Lower leg skin (tissue), 4 donors: ENCODE results near the gene STAC2. TPM values are rescaled to one million over a fixed set of nuclear protein-coding genes. Genes with fewer than 3 reads are reported as not detected.

Source experiments
- DNase-seq, 2 donors: peaks; one replicate each; pipeline ENCODE4 v3.0.0-alpha.2; 2019; ENCODE audit warnings: low spot score in 2 of 2
- H3K4me3 ChIP-seq: fragments of 200-600 bp; sonication (generic); 2 replicates; pipeline ENCODE4 v1.5.1; 2017; ENCODE audit warnings: mild to moderate bottlenecking, low read depth; ENCODE audit not compliant: poor library complexity, severe bottlenecking
- CTCF ChIP-seq, 3 donors: fragments of 450-650 bp; IDR thresholded peaks; one replicate each; pipeline ENCODE4 v1.5.1; 2016; ENCODE audit warnings: antibody characterized with exemption in 3 of 3, mild to moderate bottlenecking in 3 of 3, moderate library complexity in 2 of 3
- POLR2A ChIP-seq, 2 donors: fragments of 450-650 bp; IDR thresholded peaks; one replicate each; pipeline ENCODE4 v1.6.1; 2016 to 2017; ENCODE audit warnings: antibody characterized with exemption in 2 of 2, mild to moderate bottlenecking in 1 of 2, moderate library complexity in 1 of 2
- WGBS, 2 donors: methylation state at CpG; one replicate each; pipeline ENCODE4 v1.1.5; 2018; 5-methylcytosine and 5-hydroxymethylcytosine counted together
- intact Hi-C: fragments of 100-400 bp; cut with DNase I; formaldehyde crosslinking; loops from one replicate; pipeline ENCODE4 v1.15.0; 2023; ENCODE audit warnings: low total_unique reads
- total RNA-seq, 4 donors: library from RNA; depleted of rRNA; stranded (reverse); fragments of >200 nt; gene quantifications; one replicate each; pipeline ENCODE4 v1.1.0, GENCODE V29; 2016

The STAC2 gene
- total RNA-seq, 4 donors from 2014 or later: 2.3 to 35.6 (median 10.8) TPM

GRCh38 chr17:39218906-39219305 is 6.8 kb downstream of the STAC2 start:
- 56 to 59% methylated on average over 8 of the region's 8 CpGs for WGBS, 2 donors
- H3K4me3 ChIP-seq: no peak overlapping the region
- TF ChIP-seq CTCF (IDR thresholded peaks at IDR 0.05) (no peak), POLR2A (IDR thresholded peaks at IDR 0.05) (no peak)
- intact Hi-C loops: no loop called here
- no peak for DNase-seq

- TF ChIP-seq CTCF (IDR thresholded peaks at IDR 0.05): no peak
- no peak for TF ChIP-seq POLR2A (IDR thresholded peaks at IDR 0.05)
- intact Hi-C loops: no loop called here
- H3K4me3 ChIP-seq: no peak overlapping the region
- peak in 1 of 2 donors; percentile 81 for DNase-seq
- WGBS, 2 donors: 28 to 47% methylated on average over 19 to 23 of the region's 24 CpGs
Measured at GRCh38 chr17:39217734-39218369, 7.9 kb downstream of the STAC2 start.

- intact Hi-C loops: no loop called here
- DNase-seq: no peak
- no peak overlapping the region for H3K4me3 ChIP-seq
- no peak for TF ChIP-seq CTCF (IDR thresholded peaks at IDR 0.05)
- TF ChIP-seq POLR2A (IDR thresholded peaks at IDR 0.05): no peak
- WGBS, 2 donors: 69 to 73% methylated on average over 9 of the region's 9 CpGs
Measured at GRCh38 chr17:39213852-39214251, 11.9 kb downstream of the STAC2 start.

GRCh38 chr17:39212841-39213480 is 12.8 kb downstream of the STAC2 start:
- WGBS, 2 donors: 27 to 41% methylated on average over 16 of the region's 16 CpGs
- TF ChIP-seq CTCF (IDR thresholded peaks at IDR 0.05): no peak
- no peak for TF ChIP-seq POLR2A (IDR thresholded peaks at IDR 0.05)
- intact Hi-C loops: no loop called here
- no peak overlapping the region for H3K4me3 ChIP-seq
- no peak for DNase-seq

GRCh38 chr17:39212195-39212810 is 13.4 kb downstream of the STAC2 start:
- no peak for DNase-seq
- no peak for TF ChIP-seq CTCF (IDR thresholded peaks at IDR 0.05)
- TF ChIP-seq POLR2A (IDR thresholded peaks at IDR 0.05): no peak
- intact Hi-C loops: no loop called here
- 51 to 60% methylated on average over 7 to 11 of the region's 11 CpGs for WGBS, 2 donors
- no peak overlapping the region for H3K4me3 ChIP-seq
